ENCODE results near the gene LRMDA.

GRCh38 chr10:75889051-75889450 lies 457.6 kb downstream of the LRMDA start:
- TF ChIP-seq POLR2A (IDR thresholded peaks at IDR 0.05) (no peak), CTCF (IDR thresholded peaks at IDR 0.05) (no peak)

All from transverse colon (tissue), 3 donors.